Aorta (tissue), 5 donors: ENCODE data around the gene RANBP17. TPM values are rescaled to one million over a fixed set of nuclear protein-coding genes. Genes with fewer than 3 reads are reported as not detected.
"Not testable (repeated sequence)": the region's sequence is repeated elsewhere in the genome, so short reads cannot be mapped to it uniquely, and the experiment has no call there.

Experiments
- ATAC-seq: fragments of 200-7000 bp; cut with Tn5 transposase; one replicate; pipeline ENCODE4 v1.9.1; 2022; ENCODE audit warnings: moderate library complexity; ENCODE audit not compliant: low FRiP score
- DNase-seq, 2 donors: peaks; one replicate each; pipeline ENCODE4 v3.0.0-alpha.2; 2020
- H3K27ac ChIP-seq, 2 donors: one replicate each; pipeline ENCODE4 v1.5.1; 2013; ENCODE audit warnings: low read length in 2 of 2, mild to moderate bottlenecking in 2 of 2, moderate library complexity in 2 of 2, control low read depth in 1 of 2, inconsistent platforms in 1 of 2, low read depth in 1 of 2
- H3K27me3 ChIP-seq, 2 donors: one replicate each; pipeline ENCODE4 v1.6.1; 2013; ENCODE audit warnings: control low read depth in 1 of 2, low read length in 1 of 2, mild to moderate bottlenecking in 1 of 2, moderate library complexity in 1 of 2; ENCODE audit not compliant: insufficient read depth in 2 of 2, control insufficient read depth in 1 of 2
- H3K36me3 ChIP-seq, 2 donors: one replicate each; pipeline ENCODE4 v1.6.1; 2013; ENCODE audit warnings: control low read depth in 1 of 2, low read length in 1 of 2, mild to moderate bottlenecking in 1 of 2; ENCODE audit not compliant: insufficient read depth in 2 of 2, control insufficient read depth in 1 of 2
- H3K4me1 ChIP-seq, 2 donors: one replicate each; pipeline ENCODE4 v1.6.1; 2013; ENCODE audit warnings: low read length in 2 of 2, control low read depth in 1 of 2, mild to moderate bottlenecking in 1 of 2, moderate library complexity in 1 of 2; ENCODE audit not compliant: insufficient read depth in 2 of 2, control insufficient read depth in 1 of 2
- H3K4me3 ChIP-seq, 2 donors: one replicate each; pipeline ENCODE4 v1.5.1; 2013; ENCODE audit warnings: low read length in 2 of 2, control low read depth in 1 of 2, mild to moderate bottlenecking in 1 of 2
- H3K9me3 ChIP-seq: one replicate; pipeline ENCODE4 v1.6.1; 2013; ENCODE audit warnings: mild to moderate bottlenecking, low read length; ENCODE audit not compliant: control insufficient read depth
- WGBS, 2 donors: extraction: QIAGEN DNeasy Blood & Tissue Kit; methylation state at CpG; one replicate each; pipeline ENCODE4 v1.1.7; 2013; 5-methylcytosine and 5-hydroxymethylcytosine counted together
- intact Hi-C, 2 donors: fragments of 100-400 bp; cut with DNase I; formaldehyde crosslinking; loops; one replicate each; pipeline versions ENCODE4 v1.14.2 to v1.15.0; 2022
- polyA plus RNA-seq, 2 donors: library from polyadenylated mRNA; stranded (reverse); fragments of 200-250 nt; gene quantifications; one replicate each; pipeline ENCODE4 v1.2.3, GENCODE V29; 2013
- total RNA-seq, 2 donors: library from RNA; stranded (reverse); fragmentation: NEBNext Ultra II Directional; extraction: Animal tissue kit (Norgen Biotek cat#: 25700); gene quantifications; one replicate each; pipeline ENCODE4 v1.2.1, GENCODE V29; 2021
- donor health status: healthy with polysubstance abuse.
- donor health status: Bipolar disorder and iron deficiency.
- donor health status: DM: no; HTN: no; CAD: no.
- donor health status: DM: no; HTN: no; CAD: no.
- donor health status: DM: yes; HTN: yes; CAD: no.

RANBP17 gene
- total and polyA plus RNA-seq, 4 donors = 1.3 to 13.6 (median 7.5) TPM

GRCh38 chr5:170993476-170993875 is 131.7 kb downstream of the RANBP17 start:
- Histone ChIP-seq H3K4me3 (no peak overlapping the region), H3K27me3 (no peaks in the 10 kb centered on the region), H3K9me3 (no peaks in the 10 kb centered on the region), H3K4me1 (no peaks in the 10 kb centered on the region), H3K27ac (no peak overlapping the region), H3K36me3 (no peaks in the 10 kb centered on the region)
- intact Hi-C loops = no loop called here
- ATAC-seq (no peak), DNase-seq (no peak)

GRCh38 chr5:171010086-171010485 is 148.3 kb downstream of the RANBP17 start:
- Histone ChIP-seq H3K36me3 (no peaks in the 10 kb centered on the region), H3K9me3 (no peaks in the 10 kb centered on the region), H3K27me3 (no peaks in the 10 kb centered on the region), H3K27ac (no peak overlapping the region), H3K4me3 (no peak overlapping the region), H3K4me1 (no peaks in the 10 kb centered on the region)
- intact Hi-C loops = no loop called here
- ATAC-seq = no peak
- no peak for DNase-seq
- WGBS, 2 donors = 93 to 96% methylated on average over 3 of the region's 3 CpGs

- intact Hi-C loops = no loop called here
- H3K27me3 ChIP-seq = no peaks in the 10 kb centered on the region
- no peak for ATAC-seq
- H3K4me3 ChIP-seq = no peak overlapping the region
- no peaks in the 10 kb centered on the region for H3K9me3 ChIP-seq
- H3K36me3 ChIP-seq = no peaks in the 10 kb centered on the region
- no peaks in the 10 kb centered on the region for H3K4me1 ChIP-seq
- 65 to 81% methylated on average over 2 of the region's 2 CpGs for WGBS, 2 donors
- H3K27ac ChIP-seq = no peak overlapping the region
- no peak for DNase-seq
These were observed 149.0 kb downstream of the RANBP17 start for GRCh38 chr5:171010816-171011215.

GRCh38 chr5:171023508-171023907 is 161.7 kb downstream of the RANBP17 start:
- Histone ChIP-seq H3K9me3 (no peaks in the 10 kb centered on the region), H3K4me1 (no peaks in the 10 kb centered on the region), H3K36me3 (no peaks in the 10 kb centered on the region), H3K27me3 (no peaks in the 10 kb centered on the region), H3K4me3 (no peak overlapping the region), H3K27ac (no peak overlapping the region)
- no peak for DNase-seq
- intact Hi-C loops = no loop called here
- no peak for ATAC-seq

GRCh38 chr5:171024084-171024483 is 162.3 kb downstream of the RANBP17 start:
- H3K27me3 ChIP-seq = no peaks in the 10 kb centered on the region
- ATAC-seq (no peak), DNase-seq (no peak)
- intact Hi-C loops = no loop called here
- no peak overlapping the region for H3K4me3 ChIP-seq
- H3K27ac ChIP-seq = no peak overlapping the region
- no peaks in the 10 kb centered on the region for H3K36me3 ChIP-seq
- no peaks in the 10 kb centered on the region for H3K4me1 ChIP-seq
- H3K9me3 ChIP-seq = no peaks in the 10 kb centered on the region

DNA sequence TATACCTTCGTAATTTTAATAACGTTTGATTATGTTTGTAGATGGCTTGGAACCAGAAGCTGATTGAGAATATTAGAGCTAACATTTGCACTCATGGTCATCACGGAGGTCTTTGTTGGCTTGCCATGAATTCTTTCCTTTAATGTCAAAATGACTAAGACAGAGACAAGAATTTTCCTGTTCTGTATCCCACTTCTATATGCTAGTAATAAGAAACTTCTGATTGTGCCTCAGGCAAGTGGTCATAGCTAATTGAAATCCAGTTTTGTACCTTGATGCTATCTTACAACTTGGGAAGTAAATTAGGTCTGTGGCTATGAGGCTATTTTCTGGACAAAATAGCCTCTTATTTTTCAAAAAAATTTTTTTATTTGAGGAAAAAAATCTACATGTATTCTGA is 167.6 kb downstream of the RANBP17 start:
- H3K36me3 ChIP-seq = no peaks in the 10 kb centered on the region
- intact Hi-C loops = no loop called here
- no peaks in the 10 kb centered on the region for H3K9me3 ChIP-seq
- WGBS, 2 donors = 94 to 97% methylated on average over 3 of the region's 3 CpGs
- ATAC-seq = no peak
- H3K4me1 ChIP-seq = no peaks in the 10 kb centered on the region
- DNase-seq = no peak
- no peaks in the 10 kb centered on the region for H3K27me3 ChIP-seq
- H3K4me3 ChIP-seq = no peak overlapping the region
- no peak overlapping the region for H3K27ac ChIP-seq

DNA sequence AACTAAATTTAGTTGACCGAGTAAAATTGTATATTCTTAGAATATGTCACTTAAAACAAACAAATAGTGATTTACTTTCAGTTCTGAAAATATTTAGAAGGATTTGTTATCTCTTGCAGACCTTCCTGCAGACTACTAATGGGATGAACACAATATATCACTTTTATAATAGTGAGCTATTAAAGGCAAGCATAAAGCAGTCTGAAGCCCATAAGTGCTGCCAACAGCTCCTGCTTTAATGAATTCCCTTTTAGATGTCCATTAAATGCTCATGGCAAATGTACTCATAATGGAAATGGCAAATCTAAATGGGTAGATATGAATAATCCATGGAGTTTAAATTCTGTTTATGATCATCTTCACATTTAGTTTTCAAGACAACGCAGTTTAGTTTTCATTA is 170.2 kb downstream of the RANBP17 start:
- H3K9me3 ChIP-seq = no peaks in the 10 kb centered on the region
- no peak overlapping the region for H3K4me3 ChIP-seq
- DNase-seq (no peak), ATAC-seq (no peak)
- no peaks in the 10 kb centered on the region for H3K4me1 ChIP-seq
- WGBS, 2 donors = 79 to 80% methylated on average over 2 of the region's 2 CpGs
- intact Hi-C loops = no loop called here
- H3K27me3 ChIP-seq = no peaks in the 10 kb centered on the region
- no peak overlapping the region for H3K27ac ChIP-seq
- H3K36me3 ChIP-seq = no peaks in the 10 kb centered on the region

DNA sequence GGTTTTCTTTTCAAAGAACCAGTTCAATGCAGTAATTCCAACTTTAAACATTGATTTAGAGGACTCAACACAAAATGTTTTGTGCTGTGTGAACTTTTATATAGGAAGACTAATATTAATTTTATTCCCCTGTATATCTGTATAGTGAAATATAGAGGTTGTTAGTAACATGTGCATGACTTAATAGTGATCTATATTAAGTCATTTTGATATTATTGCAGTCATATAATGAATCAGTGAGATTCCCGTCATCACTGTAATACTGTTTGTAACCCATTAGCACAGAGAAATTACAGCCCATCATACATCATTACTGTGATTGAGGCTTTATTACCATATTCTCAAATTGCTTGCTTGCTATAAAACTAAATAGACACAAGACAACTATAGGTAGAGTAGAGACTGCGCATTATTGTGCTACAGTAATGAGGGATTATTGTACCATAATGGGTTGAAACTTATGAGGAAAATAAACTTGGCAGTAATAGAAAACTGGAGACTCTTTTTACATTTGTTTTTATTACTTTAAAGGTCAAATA is 170.7 kb downstream of the RANBP17 start:
- intact Hi-C loops = no loop called here
- no peak overlapping the region for H3K27ac ChIP-seq
- ATAC-seq = no peak
- no peaks in the 10 kb centered on the region for H3K36me3 ChIP-seq
- no peak for DNase-seq
- H3K27me3 ChIP-seq = no peaks in the 10 kb centered on the region
- H3K4me1 ChIP-seq = no peaks in the 10 kb centered on the region
- 95 to 97% methylated on average over 2 of the region's 2 CpGs for WGBS, 2 donors
- H3K4me3 ChIP-seq = no peak overlapping the region
- no peaks in the 10 kb centered on the region for H3K9me3 ChIP-seq

DNA sequence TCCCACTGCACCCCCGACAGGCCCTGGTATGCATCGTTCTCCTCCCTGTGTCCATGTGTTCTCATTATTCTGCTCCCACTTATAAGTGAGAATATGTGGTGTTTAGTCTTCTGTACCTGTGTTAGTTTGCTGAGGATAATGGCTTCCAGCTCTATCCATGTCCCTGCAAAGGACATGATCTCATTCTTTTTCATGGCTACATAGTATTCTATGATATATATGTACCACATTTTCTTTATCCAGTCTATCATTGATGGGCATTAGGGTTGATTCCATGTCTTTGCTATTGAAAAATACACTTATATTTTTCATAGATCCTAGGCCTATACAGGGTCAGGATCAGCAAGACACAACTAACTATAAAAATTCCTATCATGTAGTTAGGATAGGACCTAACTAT is 180.1 kb downstream of the RANBP17 start:
- ATAC-seq, H3K4me3 ChIP-seq, intact Hi-C loops, H3K4me1 ChIP-seq, DNase-seq, H3K9me3 ChIP-seq, H3K27me3 ChIP-seq, H3K27ac ChIP-seq, H3K36me3 ChIP-seq: not testable (repeated sequence)
- WGBS, 2 donors = 98 to 100% methylated on average over 2 of the region's 2 CpGs
